HEK293 (cell line): ENCODE measurements around the gene USP8.

Source experiments
- CTCF ChIA-PET: fragments of 350-600 bp; formaldehyde crosslinking; extraction: SDS; loops from one replicate; lab custom pipeline; 2021; ENCODE audit warnings: antibody characterized with exemption; lab: Yijun Ruan, JAX
- POLR2A ChIA-PET: fragments of 300-600 bp; formaldehyde crosslinking; extraction: SDS; loops from one replicate; lab custom pipeline; 2020; ENCODE audit warnings: antibody characterized with exemption, inconsistent platforms; lab: Yijun Ruan, JAX
- H3K27ac ChIP-seq: fragments of 200-500 bp; sonication (Bioruptor generic); 2 replicates; pipeline ENCODE4 v1.5.1; 2014; ENCODE audit warnings: low read depth, low read length, control low read depth, inconsistent platforms; ENCODE audit errors: extremely low read depth
- H3K36me3 ChIP-seq, 2 experiments: fragments of 200-500 bp in 1 of 2; sonication (Bioruptor generic) in 1 of 2; 1 replicate in 1 of 2; 2 replicates in 1 of 2; pipeline ENCODE4 v1.5.1; 2014 to 2017; ENCODE audit warnings: inconsistent platforms in 2 of 2, low read length in 2 of 2; ENCODE audit not compliant: control insufficient read depth in 2 of 2, insufficient read depth in 1 of 2
- H3K4me1 ChIP-seq: fragments of 200-500 bp; sonication (Bioruptor generic); 2 replicates; pipeline ENCODE4 v1.5.1; 2014; ENCODE audit warnings: mild to moderate bottlenecking, low read length, inconsistent platforms; ENCODE audit not compliant: control insufficient read depth, insufficient read depth
- H3K4me3 ChIP-seq: 2 replicates; pipeline ENCODE4 v1.5.1; 2011; ENCODE audit warnings: low read depth, mild to moderate bottlenecking, control low read depth, low read length, moderate library complexity
- H3K9me3 ChIP-seq: fragments of 200-500 bp; sonication (Bioruptor generic); 2 replicates; pipeline ENCODE4 v1.5.1; 2014; ENCODE audit warnings: low read depth, low read length, inconsistent platforms; ENCODE audit not compliant: control insufficient read depth, insufficient read depth
- ATF2 ChIP-seq: fragments of 450-650 bp; formaldehyde crosslinking; IDR thresholded peaks from 2 replicates; pipeline ENCODE4 v1.5.1; 2016; ENCODE audit warnings: missing biosample characterization, missing genetic modification characterization, low read depth
- KLF10 ChIP-seq: fragments of 450-650 bp; IDR thresholded peaks from 2 replicates; pipeline ENCODE4 v1.5.1; 2018; ENCODE audit warnings: missing biosample characterization, mild to moderate bottlenecking, missing genetic modification characterization
- PBX3 ChIP-seq: sonication (generic); formaldehyde crosslinking; IDR thresholded peaks from 2 replicates; pipeline ENCODE4 v1.8.1; 2022; ENCODE audit warnings: mild to moderate bottlenecking, moderate library complexity, missing genetic modification reagents
- SALL2 ChIP-seq: fragments of 450-650 bp; formaldehyde crosslinking; IDR thresholded peaks from 2 replicates; pipeline ENCODE4 v1.5.0; 2017; ENCODE audit warnings: missing biosample characterization, mild to moderate bottlenecking, missing genetic modification characterization, borderline replicate concordance
- TCF7L2 ChIP-seq: IDR thresholded peaks from 2 replicates; pipeline ENCODE4 v1.6.1; 2011; ENCODE audit warnings: low read depth, mild to moderate bottlenecking, inconsistent platforms, low read length, moderate library complexity, borderline replicate concordance
- ZBTB11 ChIP-seq: fragments of 450-650 bp; formaldehyde crosslinking; conservative IDR thresholded peaks from 2 replicates; pipeline ENCODE4 v1.5.1; 2016; ENCODE audit warnings: low read depth, missing biosample characterization, missing genetic modification characterization
- ZNF146 ChIP-seq: fragments of 450-650 bp; formaldehyde crosslinking; IDR thresholded peaks from 2 replicates; pipeline ENCODE4 v1.5.1; 2016; ENCODE audit warnings: missing biosample characterization, missing genetic modification characterization
- ZNF175 ChIP-seq: fragments of 450-650 bp; formaldehyde crosslinking; IDR thresholded peaks from 2 replicates; pipeline ENCODE4 v1.5.1; 2016; ENCODE audit warnings: missing biosample characterization, missing genetic modification characterization
- ZNF266 ChIP-seq: fragments of 450-650 bp; formaldehyde crosslinking; IDR thresholded peaks from 2 replicates; pipeline ENCODE4 v1.5.1; 2016; ENCODE audit warnings: missing biosample characterization, missing genetic modification characterization, low read depth
- ZNF362 ChIP-seq: fragments of 450-650 bp; formaldehyde crosslinking; IDR thresholded peaks from 2 replicates; pipeline ENCODE4 v1.5.1; 2016; ENCODE audit warnings: missing biosample characterization, missing genetic modification characterization
- ZNF449 ChIP-seq: fragments of 450-650 bp; formaldehyde crosslinking; IDR thresholded peaks from 2 replicates; pipeline ENCODE4 v1.5.1; 2017; ENCODE audit warnings: missing biosample characterization, mild to moderate bottlenecking, missing genetic modification characterization, moderate library complexity
- ZNF555 ChIP-seq: fragments of 450-650 bp; formaldehyde crosslinking; conservative IDR thresholded peaks from 2 replicates; pipeline ENCODE4 v1.5.1; 2017; ENCODE audit warnings: missing biosample characterization, mild to moderate bottlenecking, missing genetic modification characterization, inconsistent platforms
- ZNF623 ChIP-seq: fragments of 450-650 bp; formaldehyde crosslinking; IDR thresholded peaks from 2 replicates; pipeline ENCODE4 v1.5.1; 2016; ENCODE audit warnings: missing biosample characterization, missing genetic modification characterization
- ZNF629 ChIP-seq: fragments of 450-650 bp; formaldehyde crosslinking; IDR thresholded peaks from 2 replicates; pipeline ENCODE4 v1.5.1; 2017; ENCODE audit warnings: missing biosample characterization, missing genetic modification characterization
- ZNF658 ChIP-seq: fragments of 450-650 bp; formaldehyde crosslinking; IDR thresholded peaks from 2 replicates; pipeline ENCODE4; 2016; ENCODE audit warnings: missing biosample characterization, missing genetic modification characterization
- ZNF664 ChIP-seq: fragments of 450-650 bp; formaldehyde crosslinking; IDR thresholded peaks from 2 replicates; pipeline ENCODE4 v1.5.1; 2016; ENCODE audit warnings: missing biosample characterization, missing genetic modification characterization
- ZNF747 ChIP-seq: fragments of 450-650 bp; formaldehyde crosslinking; IDR thresholded peaks from 2 replicates; pipeline ENCODE4 v1.5.1; 2016; ENCODE audit warnings: missing biosample characterization, missing genetic modification characterization
- ZSCAN23 ChIP-seq: fragments of 450-650 bp; formaldehyde crosslinking; IDR thresholded peaks from 2 replicates; pipeline ENCODE4 v1.5.1; 2016; ENCODE audit warnings: missing biosample characterization, missing genetic modification characterization
- ZSCAN5A ChIP-seq: fragments of 450-650 bp; formaldehyde crosslinking; IDR thresholded peaks from 2 replicates; pipeline ENCODE4 v1.5.1; 2016; ENCODE audit warnings: missing biosample characterization, missing genetic modification characterization

USP8 gene

GRCh38 chr15:50531163-50531562 is 107.0 kb downstream of the USP8 start:
- H3K27ac ChIP-seq: no peak overlapping the region
- CTCF ChIA-PET: no interaction called here
- TF ChIP-seq ZNF146 (tag by site-specific recombination): peak; percentile 26; the same call in 1 of the 2 replicates
- TF ChIP-seq ZNF658 (tag by site-specific recombination): no peak
- TF ChIP-seq, all 188 proteins: peak for 1
- POLR2A ChIA-PET: interaction anchor here (0.7 kb wide), 1 partner anchor 1574 kb away, joined by 3 read pairs; no protein-coding TSS in a partner anchor
- H3K36me3 ChIP-seq: no peaks in the 10 kb centered on the region
- H3K4me1 ChIP-seq: no peaks in the 10 kb centered on the region
- no peak overlapping the region for H3K4me3 ChIP-seq
- H3K9me3 ChIP-seq: no peaks in the 10 kb centered on the region

- CTCF ChIA-PET: no interaction called here
- POLR2A ChIA-PET: no interaction called here
- no peaks in the 10 kb centered on the region for H3K4me1 ChIP-seq
These were observed 107.6 kb downstream of the USP8 start for GRCh38 chr15:50531766-50532165.

GRCh38 chr15:50542887-50543210 is 118.6 kb downstream of the USP8 start:
- Histone ChIP-seq H3K4me3 (no peak overlapping the region), H3K9me3 (no peaks in the 10 kb centered on the region), H3K36me3 (no peaks in the 10 kb centered on the region), H3K4me1 (no peaks in the 10 kb centered on the region), H3K27ac (no peak overlapping the region)
- CTCF ChIA-PET: interaction anchor here (1.8 kb wide), 1 partner anchor 79 kb away, joined by 4 read pairs; no protein-coding TSS in a partner anchor
- POLR2A ChIA-PET: no interaction called here
- TF ChIP-seq ZNF623 (tag by site-specific recombination) (no peak), PBX3 (CRISPR knock-in tag) (no peak), ATF2 (tag by site-specific recombination) (no peak), ZNF664 (tag by site-specific recombination) (no peak), ZSCAN23 (no peak), ZNF175 (no peak), ZNF629 (tag by site-specific recombination) (no peak), ZNF747 (no peak), ZBTB11 (tag by site-specific recombination) (no peak), SALL2 (no peak), ZNF658 (tag by site-specific recombination) (no peak), ZNF362 (tag by site-specific recombination) (no peak), ZNF266 (no peak)

More at GRCh38 chr15:50531766-50532165, 107.6 kb downstream of the USP8 start:
- Histone ChIP-seq H3K36me3 (no peaks in the 10 kb centered on the region), H3K9me3 (no peaks in the 10 kb centered on the region), H3K27ac (no peak overlapping the region), H3K4me3 (no peak overlapping the region)
- TF ChIP-seq ZNF555 (no peak), KLF10 (no peak), TCF7L2 (no peak), ZNF449 (tag by site-specific recombination) (no peak), ZSCAN5A (tag by site-specific recombination) (no peak)
